NB4 (cell line): Measurements from ENCODE around the gene CPE.

ENCODE experiments used
- MAX ChIP-seq: IDR thresholded peaks from 2 replicates; pipeline ENCODE4 v1.6.1; 2011; ENCODE audit warnings: low read depth, low read length
- TF ChIP-seq, protein P1 (sequence below): IDR thresholded peaks from one replicate; pipeline ENCODE4 v1.5.1; 2012; ENCODE audit warnings: low read depth, low read length

DNA sequence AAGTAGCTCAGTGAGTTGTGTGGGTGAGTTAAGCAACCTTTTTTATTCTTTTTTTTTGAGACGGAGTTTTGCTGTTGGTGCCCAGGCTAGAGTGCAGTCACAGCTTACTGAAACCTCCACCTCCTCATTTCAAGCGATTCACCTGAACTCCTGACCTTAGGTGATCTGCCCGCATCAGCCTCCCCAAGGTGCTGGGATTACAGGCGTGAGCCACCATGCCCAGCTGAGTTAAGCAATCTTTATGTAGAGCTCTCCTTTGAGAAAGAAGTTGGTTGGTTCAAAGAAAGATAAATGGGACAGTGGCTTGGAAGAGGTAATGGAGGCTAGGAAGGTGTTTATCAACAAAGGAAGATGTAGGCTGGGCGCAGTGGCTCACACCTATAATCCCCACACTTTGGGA lies 48.1 kb upstream of the CPE start:
- TF ChIP-seq, protein P1, sequence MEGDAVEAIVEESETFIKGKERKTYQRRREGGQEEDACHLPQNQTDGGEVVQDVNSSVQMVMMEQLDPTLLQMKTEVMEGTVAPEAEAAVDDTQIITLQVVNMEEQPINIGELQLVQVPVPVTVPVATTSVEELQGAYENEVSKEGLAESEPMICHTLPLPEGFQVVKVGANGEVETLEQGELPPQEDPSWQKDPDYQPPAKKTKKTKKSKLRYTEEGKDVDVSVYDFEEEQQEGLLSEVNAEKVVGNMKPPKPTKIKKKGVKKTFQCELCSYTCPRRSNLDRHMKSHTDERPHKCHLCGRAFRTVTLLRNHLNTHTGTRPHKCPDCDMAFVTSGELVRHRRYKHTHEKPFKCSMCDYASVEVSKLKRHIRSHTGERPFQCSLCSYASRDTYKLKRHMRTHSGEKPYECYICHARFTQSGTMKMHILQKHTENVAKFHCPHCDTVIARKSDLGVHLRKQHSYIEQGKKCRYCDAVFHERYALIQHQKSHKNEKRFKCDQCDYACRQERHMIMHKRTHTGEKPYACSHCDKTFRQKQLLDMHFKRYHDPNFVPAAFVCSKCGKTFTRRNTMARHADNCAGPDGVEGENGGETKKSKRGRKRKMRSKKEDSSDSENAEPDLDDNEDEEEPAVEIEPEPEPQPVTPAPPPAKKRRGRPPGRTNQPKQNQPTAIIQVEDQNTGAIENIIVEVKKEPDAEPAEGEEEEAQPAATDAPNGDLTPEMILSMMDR: no peak
- no peak for TF ChIP-seq MAX
